WERI-Rb-1 (cell line): ENCODE data around the gene LRP1-AS.

Experiments used
- DNase-seq: peaks from one replicate; pipeline ENCODE4 v3.0.0-alpha.2; 2020
- H3K27ac ChIP-seq: fragments of 250-450 bp; sonication (Bioruptor Pico); 2 replicates; pipeline ENCODE4 v1.5.1; 2020; ENCODE audit warnings: mild to moderate bottlenecking, moderate library complexity
- H3K27me3 ChIP-seq: fragments of 250-450 bp; sonication (Bioruptor Pico); 2 replicates; pipeline ENCODE4 v1.5.1; 2021; ENCODE audit warnings: mild to moderate bottlenecking, low read depth, moderate library complexity; ENCODE audit not compliant: insufficient read depth, severe bottlenecking
- H3K36me3 ChIP-seq: fragments of 250-450 bp; sonication (Bioruptor Pico); 2 replicates; pipeline ENCODE4 v1.5.1; 2020; ENCODE audit warnings: mild to moderate bottlenecking, moderate library complexity
- H3K4me3 ChIP-seq: 2 replicates; pipeline ENCODE4 v1.5.1; 2011; ENCODE audit warnings: low read depth, mild to moderate bottlenecking, control low read depth, low read length
- H3K9me3 ChIP-seq: fragments of 250-450 bp; sonication (Bioruptor Pico); 2 replicates; pipeline ENCODE4 v1.5.1; 2021; ENCODE audit warnings: mild to moderate bottlenecking, moderate library complexity; ENCODE audit not compliant: severe bottlenecking
- TF ChIP-seq, protein P1 (sequence below): IDR thresholded peaks from 2 replicates; pipeline ENCODE4 v1.5.1; 2011; ENCODE audit warnings: low read depth, mild to moderate bottlenecking, control low read depth, inconsistent platforms, low read length

LRP1-AS gene

DNA sequence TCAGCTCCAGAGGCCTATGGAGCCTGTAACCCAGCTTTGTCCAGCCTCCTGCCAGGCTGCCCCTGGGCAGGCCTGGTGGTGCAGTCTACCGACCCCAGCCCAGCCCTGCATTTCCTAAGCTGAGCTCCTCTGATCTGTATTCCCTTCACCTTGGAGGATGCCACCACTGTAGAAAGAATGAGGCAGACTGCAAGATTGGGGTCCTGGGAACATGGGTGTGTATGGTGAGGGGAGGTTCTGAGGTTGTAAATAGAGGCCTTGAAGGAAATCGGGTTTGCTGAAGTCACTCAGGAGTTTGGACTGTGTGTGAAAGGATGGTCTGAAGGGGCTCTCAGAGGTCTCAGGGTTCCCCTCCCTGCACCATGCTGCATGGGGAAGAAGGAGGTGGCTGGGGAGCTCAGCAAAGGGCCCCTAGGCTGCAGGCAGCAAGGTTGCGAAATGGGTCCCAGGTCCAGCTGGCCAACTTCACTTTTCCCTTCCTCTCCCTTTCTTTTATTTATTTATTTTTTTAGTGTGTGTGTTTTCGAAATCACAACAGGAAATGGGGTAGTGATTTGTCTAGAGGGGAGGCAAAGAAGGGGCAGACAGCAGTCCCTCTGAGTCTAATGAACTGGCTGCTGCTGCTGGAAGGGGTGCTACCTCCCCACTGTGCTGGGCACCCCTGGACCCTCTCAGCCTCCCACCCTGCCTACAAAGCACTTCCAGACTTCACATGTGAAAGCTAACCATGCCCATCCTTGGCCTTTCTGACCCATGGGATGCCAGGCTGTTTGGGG is 1.2 kb upstream of the LRP1-AS start:
- Histone ChIP-seq H3K27ac (no peak overlapping the region), H3K9me3 (no peaks in the 10 kb centered on the region), H3K27me3 (no peaks in the 10 kb centered on the region), H3K36me3 (no peaks in the 10 kb centered on the region), H3K4me3 (no peak overlapping the region)
- no peak for DNase-seq
- TF ChIP-seq, protein P1, sequence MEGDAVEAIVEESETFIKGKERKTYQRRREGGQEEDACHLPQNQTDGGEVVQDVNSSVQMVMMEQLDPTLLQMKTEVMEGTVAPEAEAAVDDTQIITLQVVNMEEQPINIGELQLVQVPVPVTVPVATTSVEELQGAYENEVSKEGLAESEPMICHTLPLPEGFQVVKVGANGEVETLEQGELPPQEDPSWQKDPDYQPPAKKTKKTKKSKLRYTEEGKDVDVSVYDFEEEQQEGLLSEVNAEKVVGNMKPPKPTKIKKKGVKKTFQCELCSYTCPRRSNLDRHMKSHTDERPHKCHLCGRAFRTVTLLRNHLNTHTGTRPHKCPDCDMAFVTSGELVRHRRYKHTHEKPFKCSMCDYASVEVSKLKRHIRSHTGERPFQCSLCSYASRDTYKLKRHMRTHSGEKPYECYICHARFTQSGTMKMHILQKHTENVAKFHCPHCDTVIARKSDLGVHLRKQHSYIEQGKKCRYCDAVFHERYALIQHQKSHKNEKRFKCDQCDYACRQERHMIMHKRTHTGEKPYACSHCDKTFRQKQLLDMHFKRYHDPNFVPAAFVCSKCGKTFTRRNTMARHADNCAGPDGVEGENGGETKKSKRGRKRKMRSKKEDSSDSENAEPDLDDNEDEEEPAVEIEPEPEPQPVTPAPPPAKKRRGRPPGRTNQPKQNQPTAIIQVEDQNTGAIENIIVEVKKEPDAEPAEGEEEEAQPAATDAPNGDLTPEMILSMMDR = no peak

DNA sequence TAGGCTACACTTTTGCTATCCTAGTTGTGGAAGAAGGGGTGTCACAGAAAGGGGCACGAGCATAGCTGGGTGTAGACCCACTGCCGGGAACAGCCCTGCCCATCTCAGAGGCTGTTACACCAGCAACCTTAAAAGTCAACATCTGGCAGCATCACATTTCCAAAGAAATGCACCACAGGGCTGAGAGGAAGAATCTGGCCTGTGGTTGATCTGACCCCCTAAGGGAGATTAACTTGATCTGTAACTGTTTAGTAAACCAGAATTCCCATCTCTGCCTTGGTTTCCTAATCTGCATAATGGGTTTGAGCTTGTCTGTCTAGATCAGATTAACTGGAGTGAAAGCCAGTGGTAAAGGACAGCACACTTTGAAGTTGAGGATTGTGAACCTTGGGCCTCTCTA is 1.3 kb downstream of the LRP1-AS start:
- TF ChIP-seq, protein P1 = no peak
- Histone ChIP-seq H3K36me3 (no peaks in the 10 kb centered on the region), H3K27ac (no peak overlapping the region), H3K4me3 (no peak overlapping the region), H3K27me3 (no peaks in the 10 kb centered on the region), H3K9me3 (no peaks in the 10 kb centered on the region)
- DNase-seq = no peak

DNA sequence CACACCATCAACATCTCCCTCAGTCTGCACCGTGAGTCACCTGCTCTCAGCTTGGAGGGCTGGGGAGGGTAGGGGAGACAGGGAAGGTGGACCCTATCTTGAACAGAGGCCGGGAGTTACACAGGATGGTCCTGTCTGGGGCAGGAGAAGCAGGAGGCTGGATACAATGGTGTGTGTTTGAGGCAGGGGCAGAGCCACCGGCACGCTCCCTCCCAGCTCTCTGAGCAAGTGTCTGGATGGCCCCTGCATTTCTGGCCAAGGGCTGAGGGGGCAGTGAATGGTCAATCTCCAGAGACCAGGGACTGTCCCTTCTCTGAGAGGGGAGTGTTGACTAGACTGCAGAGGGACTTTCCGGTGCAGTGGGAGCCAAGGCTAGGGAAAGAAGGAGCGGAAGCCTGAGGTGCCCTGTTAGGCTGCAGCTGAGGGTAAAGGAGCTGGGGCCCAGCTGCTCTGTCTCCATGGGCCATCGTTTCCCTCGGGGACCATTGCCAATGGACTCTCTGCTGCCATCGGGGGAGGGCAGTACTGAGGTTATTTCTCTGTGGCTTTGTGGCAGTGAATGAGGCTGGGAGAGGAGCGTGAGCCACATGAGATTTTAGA is 1.9 kb downstream of the LRP1-AS start:
- Histone ChIP-seq H3K27ac (no peak overlapping the region), H3K4me3 (no peak overlapping the region), H3K9me3 (no peaks in the 10 kb centered on the region), H3K27me3 (no peaks in the 10 kb centered on the region), H3K36me3 (no peaks in the 10 kb centered on the region)
- no peak for DNase-seq
- TF ChIP-seq, protein P1 = no peak

DNA sequence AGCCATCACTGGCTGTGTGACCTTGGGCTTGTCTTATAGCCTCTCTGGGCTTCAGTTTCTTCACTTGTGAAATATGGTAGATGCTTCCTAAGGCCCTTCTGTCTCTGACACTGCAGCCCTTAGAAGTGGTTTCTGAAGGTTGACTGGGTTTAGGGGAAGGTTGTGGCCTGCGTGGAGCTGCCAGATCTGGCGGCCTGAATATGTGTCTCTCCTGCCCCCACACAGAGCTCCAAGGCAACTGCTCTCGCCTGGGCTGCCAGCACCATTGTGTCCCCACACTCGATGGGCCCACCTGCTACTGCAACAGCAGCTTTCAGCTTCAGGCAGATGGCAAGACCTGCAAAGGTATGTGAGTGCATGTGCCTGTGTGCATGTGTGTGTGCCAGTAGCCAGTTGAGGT is 4.0 kb downstream of the LRP1-AS start:
- Histone ChIP-seq H3K27ac (no peak overlapping the region), H3K9me3 (no peaks in the 10 kb centered on the region), H3K27me3 (no peaks in the 10 kb centered on the region), H3K4me3 (no peak overlapping the region), H3K36me3 (no peaks in the 10 kb centered on the region; the same call in 1 of the 2 replicates)
- DNase-seq = no peak
- TF ChIP-seq, protein P1 = no peak

DNA sequence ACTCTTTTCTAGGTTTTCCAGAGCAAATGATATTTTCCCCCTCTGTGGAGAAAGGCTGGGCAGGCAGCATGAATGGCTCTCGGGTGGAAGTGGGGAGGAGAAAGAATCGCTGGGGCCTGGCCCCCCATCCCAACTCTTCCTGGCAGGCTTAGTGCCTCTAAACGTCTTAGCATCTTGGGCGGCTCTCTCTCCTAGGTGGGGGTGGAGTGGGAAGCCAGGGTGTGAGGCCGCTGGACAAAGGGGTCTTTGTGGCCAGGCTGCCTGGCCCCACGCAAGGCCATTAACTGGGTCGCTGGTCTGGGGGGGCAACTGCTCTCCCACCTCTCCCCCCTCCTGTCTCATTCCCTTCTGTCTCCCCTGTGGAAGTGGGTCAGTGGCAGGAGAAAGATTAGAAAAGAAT is 4.7 kb downstream of the LRP1-AS start:
- Histone ChIP-seq H3K4me3 (no peak overlapping the region), H3K27ac (no peak overlapping the region), H3K9me3 (no peaks in the 10 kb centered on the region), H3K36me3 (no peaks in the 10 kb centered on the region; the same call in 1 of the 2 replicates), H3K27me3 (no peaks in the 10 kb centered on the region)
- TF ChIP-seq, protein P1 = no peak
- no peak for DNase-seq
